ENCODE measurements around the gene CFH.
"Not testable (repeated sequence)": the region's sequence is repeated elsewhere in the genome, so short reads cannot be mapped to it uniquely, and the experiment has no call there.

Gene CFH

GRCh38 chr1:196651637-196652215 is at the start of gene CFH:
Gene CFH (plus strand): TSS chr1:196652043. CDS start chr1:196652118, 75 bp downstream.
- DNase-seq: no peak

- no peak for DNase-seq
These were observed 48.2 kb upstream of the CFH start for GRCh38 chr1:196603651-196604050.

GRCh38 chr1:196607981-196608380 is 43.9 kb upstream of the CFH start:
- DNase-seq: no peak

GRCh38 chr1:196608390-196609369 is 43.2 kb upstream of the CFH start, which contains the start of gene KCNT2:
Gene KCNT2 (minus strand): TSS chr1:196608440. CDS start chr1:196608309, 131 bp downstream.
- peak; percentile 61 for DNase-seq

GRCh38 chr1:196609370-196609737 is 42.5 kb upstream of the CFH start:
- DNase-seq: no peak

- no peak for DNase-seq
These were observed 40.0 kb upstream of the CFH start for GRCh38 chr1:196611873-196612272.

GRCh38 chr1:196619721-196620120 is 32.1 kb upstream of the CFH start:
- DNase-seq: no peak

- no peak for DNase-seq
These were observed 28.8 kb upstream of the CFH start for GRCh38 chr1:196623079-196623478.

GRCh38 chr1:196628838-196629237 is 23.0 kb upstream of the CFH start:
- DNase-seq: no peak

GRCh38 chr1:196637606-196638005 is 14.2 kb upstream of the CFH start:
- no peak for DNase-seq

- no peak for DNase-seq
These were observed 13.4 kb upstream of the CFH start for GRCh38 chr1:196638466-196638865.

GRCh38 chr1:196639291-196639690 is 12.6 kb upstream of the CFH start:
- DNase-seq: not testable (repeated sequence)

GRCh38 chr1:196640976-196641375 is 10.9 kb upstream of the CFH start:
- DNase-seq: no peak

GRCh38 chr1:196649990-196650389 is 1.9 kb upstream of the CFH start:
- no peak for DNase-seq

- no peak for DNase-seq
These were observed 1.4 kb upstream of the CFH start for GRCh38 chr1:196650403-196650802.

GRCh38 chr1:196651079-196651478 is 764 bp upstream of the CFH start:
- DNase-seq: no peak

- DNase-seq: no peak
These were observed 2.4 kb downstream of the CFH start for GRCh38 chr1:196654271-196654670.

GRCh38 chr1:196655071-196655470 is 3.2 kb downstream of the CFH start:
- no peak for DNase-seq

- DNase-seq: no peak
These were observed 3.7 kb downstream of the CFH start for GRCh38 chr1:196655494-196655893.

GRCh38 chr1:196659471-196659870 is 7.6 kb downstream of the CFH start:
- no peak for DNase-seq

GRCh38 chr1:196660272-196660671 is 8.4 kb downstream of the CFH start:
- no peak for DNase-seq

GRCh38 chr1:196660852-196661251 is 9.0 kb downstream of the CFH start:
- no peak for DNase-seq

GRCh38 chr1:196661345-196661744 is 9.5 kb downstream of the CFH start:
- no peak for DNase-seq

- DNase-seq: no peak
These were observed 15.3 kb downstream of the CFH start for GRCh38 chr1:196667131-196667530.

Measured in activated effector memory CD4-positive, alpha-beta T cell treated with anti-CD3 and anti-CD28 coated beads, Interleukin-2, amount 50 U/mL, for 16 hours (primary cell).